ENCODE measurements around the gene ATXN7L1.
"Not testable (repeated sequence)": the region's sequence is repeated elsewhere in the genome, so short reads cannot be mapped to it uniquely, and the experiment has no call there.

The ATXN7L1 gene

DNA sequence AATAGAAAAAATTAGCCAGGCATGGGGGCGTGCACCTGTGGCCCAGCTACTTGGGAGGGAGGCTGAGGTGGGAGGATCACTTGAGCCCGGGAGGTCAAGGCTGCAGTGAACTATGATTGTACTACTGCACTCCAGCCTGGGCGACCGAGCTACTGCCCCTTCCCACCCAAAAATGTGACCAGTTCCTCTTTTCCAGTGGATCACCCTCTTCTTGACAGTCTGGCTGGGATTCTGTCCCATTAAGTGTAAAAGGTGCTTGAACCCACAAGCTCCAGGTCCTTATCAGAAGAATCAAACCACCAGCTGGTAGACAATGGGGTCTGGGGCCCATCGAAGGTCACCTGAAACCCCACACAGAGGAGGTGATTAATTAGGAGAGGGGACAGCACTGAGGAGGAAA, 14.1 kb downstream of the ATXN7L1 start:
- no peak for DNase-seq (ENCODE audit: low read depth in 2 of 3, low spot score in 2 of 3)

DNA sequence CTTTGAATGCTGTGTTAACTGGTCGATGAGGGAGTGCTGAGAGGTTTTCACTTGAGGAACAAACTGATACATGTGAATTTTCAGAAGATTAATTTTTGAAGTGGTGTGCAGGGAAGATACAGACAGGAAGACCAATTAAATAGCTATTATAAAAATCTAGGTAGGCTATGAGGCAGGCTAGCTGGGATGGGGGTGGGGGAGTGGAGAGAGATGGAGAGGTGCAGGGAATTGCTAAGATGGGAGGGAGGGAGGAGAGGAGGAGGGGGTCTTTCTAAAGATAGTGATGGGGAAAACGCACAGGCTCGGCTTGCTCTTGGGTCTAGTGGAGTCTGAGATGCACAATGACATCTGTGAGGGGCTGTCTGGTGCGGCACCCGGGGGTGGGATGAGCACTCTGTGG, 15.2 kb downstream of the ATXN7L1 start:
- DNase-seq (ENCODE audit: low read depth in 2 of 3, low spot score in 2 of 3), result no peak

GRCh38 chr7:105860793-105861192, 15.6 kb downstream of the ATXN7L1 start:
- no peak for DNase-seq (ENCODE audit: low read depth in 2 of 3, low spot score in 2 of 3)

DNA sequence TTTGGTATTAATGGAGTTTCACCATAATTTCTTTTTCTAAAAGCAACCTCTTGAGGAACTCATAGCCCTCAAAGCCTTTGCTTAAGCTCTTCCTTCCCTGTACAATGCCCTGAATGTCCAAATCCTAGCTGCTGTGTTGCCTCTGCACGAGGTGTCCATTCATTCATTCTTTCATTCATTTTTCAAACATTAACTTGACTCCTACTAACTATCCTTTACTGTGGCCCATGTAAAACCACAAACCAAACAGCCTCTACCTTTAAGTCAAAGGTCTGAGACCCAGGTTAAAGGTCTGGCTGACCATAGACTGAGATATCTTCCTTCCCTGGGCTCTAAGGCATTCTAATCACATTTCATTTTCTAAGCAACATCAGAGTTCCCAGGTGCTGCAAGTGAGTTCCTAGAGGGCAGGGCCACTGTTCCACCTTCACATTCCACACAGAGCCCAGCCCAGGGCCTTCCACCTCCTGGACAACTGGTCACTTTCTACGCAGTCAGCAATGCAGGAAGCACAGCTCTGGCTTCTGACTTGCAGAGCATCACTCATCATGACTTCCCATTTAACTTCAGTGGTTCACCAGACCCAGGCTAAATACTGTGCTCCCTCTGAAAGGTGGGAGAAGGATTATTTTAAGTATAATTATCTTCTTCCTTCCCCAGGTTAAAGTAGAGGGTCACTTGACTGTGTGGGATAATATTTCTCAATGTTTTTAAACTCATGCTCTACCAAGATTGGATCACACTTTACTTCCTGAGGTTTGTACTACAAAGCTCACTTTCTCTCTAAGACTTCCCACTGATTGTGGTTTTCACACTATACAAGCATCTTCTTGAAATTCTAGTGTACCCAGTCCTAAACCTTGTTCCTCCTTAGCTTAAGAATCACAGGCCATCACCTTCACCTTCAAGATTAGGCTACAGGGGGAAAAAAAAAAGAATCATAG, 19.1 kb downstream of the ATXN7L1 start:
- no peak for DNase-seq (ENCODE audit: low read depth in 2 of 3, low spot score in 2 of 3)

DNA sequence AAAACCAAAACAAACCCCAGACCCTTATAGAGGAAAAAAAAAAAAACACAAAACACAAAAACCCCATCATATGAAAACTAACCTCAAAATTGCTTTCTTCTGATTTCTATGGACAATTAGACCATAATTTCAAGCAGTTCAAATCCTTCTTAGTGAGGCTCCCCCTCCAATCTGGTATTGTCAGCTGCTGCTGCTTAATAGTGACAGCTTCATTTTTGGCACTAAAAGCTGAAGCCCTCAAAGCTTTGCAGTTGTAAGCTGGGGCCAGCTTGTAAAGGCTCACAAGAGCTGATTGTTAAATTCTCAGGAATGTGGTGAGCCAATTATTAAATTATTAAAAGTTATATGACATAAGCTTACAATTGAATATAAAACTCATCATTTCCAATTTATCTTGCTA, 21.9 kb downstream of the ATXN7L1 start:
- no peak for DNase-seq (ENCODE audit: low read depth in 2 of 3, low spot score in 2 of 3)

GRCh38 chr7:105853931-105854419, 22.4 kb downstream of the ATXN7L1 start:
- DNase-seq (ENCODE audit: low read depth in 2 of 3, low spot score in 2 of 3), result no peak

- no peak for DNase-seq (ENCODE audit: low read depth in 2 of 3, low spot score in 2 of 3)
Observed at GRCh38 chr7:105851064-105851463, 25.3 kb downstream of the ATXN7L1 start.

GRCh38 chr7:105849122-105849855, 27.1 kb downstream of the ATXN7L1 start:
- peak; percentile 13 to 62 (median 42) for DNase-seq (ENCODE audit: low read depth in 2 of 3, low spot score in 2 of 3)

GRCh38 chr7:105846404-105846803, 30.0 kb downstream of the ATXN7L1 start:
- no peak for DNase-seq (ENCODE audit: low read depth in 2 of 3, low spot score in 2 of 3)

DNA sequence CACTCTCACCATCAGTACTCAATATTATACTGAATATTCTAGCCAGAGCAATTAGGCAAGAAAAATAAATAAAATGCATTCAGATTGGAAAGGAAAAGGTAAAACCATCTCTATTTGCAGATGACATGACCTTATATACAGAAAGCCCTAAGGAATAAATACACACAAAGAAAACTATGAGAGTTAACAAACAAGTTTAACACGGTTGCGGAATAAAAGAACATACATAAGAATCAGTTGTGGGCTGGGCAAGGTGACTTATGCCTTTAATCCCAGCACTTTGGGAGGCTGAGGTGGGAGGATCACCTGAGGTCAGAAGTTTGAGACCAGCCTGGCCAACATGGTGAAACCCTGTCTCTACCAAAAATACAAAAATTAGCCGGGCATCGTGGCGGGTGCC, 31.7 kb downstream of the ATXN7L1 start:
- DNase-seq (ENCODE audit: low read depth in 2 of 3, low spot score in 2 of 3), result not testable (repeated sequence)

GRCh38 chr7:105841866-105842265, 34.5 kb downstream of the ATXN7L1 start:
- no peak for DNase-seq (ENCODE audit: low read depth in 2 of 3, low spot score in 2 of 3)

- no peak for DNase-seq (ENCODE audit: low read depth in 2 of 3, low spot score in 2 of 3)
Observed at GRCh38 chr7:105840981-105841749, 35.2 kb downstream of the ATXN7L1 start.

GRCh38 chr7:105839266-105839665, 37.1 kb downstream of the ATXN7L1 start:
- no peak for DNase-seq (ENCODE audit: low read depth in 2 of 3, low spot score in 2 of 3)

DNA sequence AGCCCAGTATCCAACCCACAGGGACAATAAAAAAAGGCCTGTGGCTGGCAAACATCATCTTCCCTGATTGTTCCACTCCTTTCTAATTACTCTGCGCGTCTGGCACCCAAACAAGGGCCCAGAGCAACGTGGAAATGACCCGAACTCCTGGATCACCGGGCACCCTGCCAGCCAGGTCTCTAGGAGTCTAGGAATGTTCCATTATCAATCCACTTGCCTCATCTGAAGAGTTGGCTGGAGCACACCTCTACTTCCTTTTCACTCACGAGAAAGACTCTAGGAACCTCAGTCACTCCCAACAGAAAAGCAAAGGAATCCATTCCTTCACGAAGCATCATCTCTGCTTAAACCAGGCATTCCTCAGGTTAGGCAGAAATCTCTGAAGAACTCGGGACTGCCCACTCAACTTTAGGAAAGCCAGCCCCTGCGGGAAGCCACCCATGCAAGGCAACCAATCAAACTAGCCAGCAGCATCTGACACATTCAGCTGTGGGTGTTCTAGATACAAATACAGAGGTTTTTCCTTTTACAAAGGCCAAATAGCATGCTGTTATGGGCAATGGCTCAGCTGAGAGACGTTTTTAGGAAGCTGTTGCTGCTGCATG, 37.7 kb downstream of the ATXN7L1 start:
- no peak for DNase-seq (ENCODE audit: low read depth in 2 of 3, low spot score in 2 of 3)

- DNase-seq (ENCODE audit: low read depth in 2 of 3, low spot score in 2 of 3), result no peak
Observed at GRCh38 chr7:105837765-105838626, 38.4 kb downstream of the ATXN7L1 start.

DNA sequence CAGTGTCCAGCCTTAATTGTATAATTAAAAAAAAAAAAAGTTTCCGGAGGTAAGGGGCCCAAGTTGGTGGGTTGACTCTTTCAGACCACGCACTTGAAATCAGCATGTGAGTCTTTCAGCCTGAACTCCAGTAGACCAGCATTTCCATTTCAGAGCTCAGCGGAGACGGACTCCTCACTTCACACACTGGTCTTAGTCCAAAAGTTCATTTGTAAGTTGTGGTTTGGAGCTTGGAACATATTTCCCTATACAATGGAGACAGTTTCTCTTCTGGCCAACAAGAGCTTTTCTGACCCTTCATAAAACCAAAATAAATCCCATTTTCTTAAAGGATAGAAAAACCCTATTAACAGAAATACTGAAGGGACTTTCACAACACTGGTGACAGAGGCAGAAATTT, 41.0 kb downstream of the ATXN7L1 start:
- DNase-seq (ENCODE audit: low read depth in 2 of 3, low spot score in 2 of 3), result no peak

GRCh38 chr7:105831824-105832535, 44.4 kb downstream of the ATXN7L1 start:
- DNase-seq (ENCODE audit: low read depth in 2 of 3, low spot score in 2 of 3), result no peak

- DNase-seq (ENCODE audit: low read depth in 2 of 3, low spot score in 2 of 3), result no peak
Observed at GRCh38 chr7:105831302-105831620, 45.1 kb downstream of the ATXN7L1 start.
